ENCODE measurements around the gene PLAC8L1. TPM values are rescaled to one million over a fixed set of nuclear protein-coding genes. Genes with fewer than 3 reads are reported as not detected.

PLAC8L1 gene
- total RNA-seq, 1 experiment from 2014 or later, result 2.7 TPM

GRCh38 chr5:146042628-146043279, 62.6 kb downstream of the PLAC8L1 start:
- intact Hi-C loops (cut with micrococcal nuclease; ENCODE audit: unreplicated experiment), result loop anchor here (5.0 kb wide), 1 partner anchor 115 kb away; no protein-coding TSS in a partner anchor
- no peaks in the 10 kb centered on the region for H3K9me3 ChIP-seq (ENCODE audit: low read depth, low read length, poor library complexity, severe bottlenecking)
- no TSS peak for BruUV-seq (replicated peaks)
- POLR2A ChIA-PET (ENCODE audit: low non-redundant PET), result no interaction called here
- TF ChIP-seq EZH2 (IDR thresholded peaks at IDR 0.05; ENCODE audit: borderline replicate concordance, low read depth, low read length, poor library complexity, severe bottlenecking), result no peak
- no peak for TF ChIP-seq CTCF (conservative IDR thresholded peaks at IDR 0.05; ENCODE audit: low read depth, low read length)
- H3K4me1 ChIP-seq (ENCODE audit: insufficient read depth, low read length, poor library complexity, severe bottlenecking), result peaks cover 21% of the 10 kb centered on the region
- no peak overlapping the region for H3K4me3 ChIP-seq (ENCODE audit: low read depth, low read length, poor library complexity, severe bottlenecking)
- H3K36me3 ChIP-seq (ENCODE audit: insufficient read depth, low read length, poor library complexity, severe bottlenecking), result no peaks in the 10 kb centered on the region
- peak; percentile 31 for DNase-seq (ENCODE audit: low spot score)
- no peaks in the 10 kb centered on the region for H3K27me3 ChIP-seq (replicated peaks; ENCODE audit: insufficient read depth, low read depth, low read length, poor library complexity)
- CTCF ChIA-PET, result no interaction called here
- no peak overlapping the region for H3K27ac ChIP-seq (ENCODE audit: low read depth, low read length, poor library complexity, severe bottlenecking)

- CTCF ChIA-PET, result interaction anchor here (0.7 kb wide), 1 partner anchor 508 kb away, joined by 3 read pairs; no protein-coding TSS in a partner anchor
- peaks cover 13% of the 10 kb centered on the region for H3K4me1 ChIP-seq (ENCODE audit: insufficient read depth, low read length, poor library complexity, severe bottlenecking)
- DNase-seq (ENCODE audit: low spot score), result peak; percentile 43
- no peak overlapping the region for H3K4me3 ChIP-seq (ENCODE audit: low read depth, low read length, poor library complexity, severe bottlenecking)
- H3K27ac ChIP-seq (ENCODE audit: low read depth, low read length, poor library complexity, severe bottlenecking), result no peak overlapping the region
- no peaks in the 10 kb centered on the region for H3K36me3 ChIP-seq (ENCODE audit: insufficient read depth, low read length, poor library complexity, severe bottlenecking)
- H3K9me3 ChIP-seq (ENCODE audit: low read depth, low read length, poor library complexity, severe bottlenecking), result no peaks in the 10 kb centered on the region
- TF ChIP-seq CTCF (conservative IDR thresholded peaks at IDR 0.05; ENCODE audit: low read depth, low read length) (peak; percentile 59), EZH2 (IDR thresholded peaks at IDR 0.05; ENCODE audit: borderline replicate concordance, low read depth, low read length, poor library complexity, severe bottlenecking) (no peak)
- no peaks in the 10 kb centered on the region for H3K27me3 ChIP-seq (replicated peaks; ENCODE audit: insufficient read depth, low read depth, low read length, poor library complexity)
- POLR2A ChIA-PET (ENCODE audit: low non-redundant PET), result no interaction called here
- no TSS peak for BruUV-seq (replicated peaks)
- intact Hi-C loops (cut with micrococcal nuclease; ENCODE audit: unreplicated experiment), result loop anchor here (5.0 kb wide), 1 partner anchor 114 kb away; no protein-coding TSS in a partner anchor
Measured at GRCh38 chr5:146041180-146041789, 64.1 kb downstream of the PLAC8L1 start.

- Histone ChIP-seq H3K9me3 (ENCODE audit: low read depth, low read length, poor library complexity, severe bottlenecking) (no peaks in the 10 kb centered on the region), H3K27ac (ENCODE audit: low read depth, low read length, poor library complexity, severe bottlenecking) (no peak overlapping the region), H3K4me1 (ENCODE audit: insufficient read depth, low read length, poor library complexity, severe bottlenecking) (peaks cover 13% of the 10 kb centered on the region), H3K4me3 (ENCODE audit: low read depth, low read length, poor library complexity, severe bottlenecking) (no peak overlapping the region), H3K36me3 (ENCODE audit: insufficient read depth, low read length, poor library complexity, severe bottlenecking) (no peaks in the 10 kb centered on the region), H3K27me3 (replicated peaks; ENCODE audit: insufficient read depth, low read depth, low read length, poor library complexity) (no peaks in the 10 kb centered on the region)
- TF ChIP-seq EZH2 (IDR thresholded peaks at IDR 0.05; ENCODE audit: borderline replicate concordance, low read depth, low read length, poor library complexity, severe bottlenecking) (no peak), CTCF (conservative IDR thresholded peaks at IDR 0.05; ENCODE audit: low read depth, low read length) (no peak)
- ChIA-PET CTCF (no interaction called here), POLR2A (ENCODE audit: low non-redundant PET) (no interaction called here)
- no peak for DNase-seq (ENCODE audit: low spot score)
- BruUV-seq (replicated peaks), result no TSS peak
- intact Hi-C loops (cut with micrococcal nuclease; ENCODE audit: unreplicated experiment), result loop anchor here (5.0 kb wide), 1 partner anchor 113 kb away; no protein-coding TSS in a partner anchor
Measured at GRCh38 chr5:146040527-146040926, 64.8 kb downstream of the PLAC8L1 start.

Measured in A673 (cell line).